T47D (cell line): ENCODE results near the gene NOTUM.
"Not testable (repeated sequence)": the region's sequence is repeated elsewhere in the genome, so short reads cannot be mapped to it uniquely, and the experiment has no call there.

ENCODE experiments used
- DNase-seq, 2 experiments: peaks; one replicate each; pipeline versions ENCODE4 v3.0.0 to v3.0.0-alpha.2; 2011 to 2012; ENCODE audit warnings: low read depth in 1 of 2, low spot score in 1 of 2
- JUND ChIP-seq: IDR thresholded peaks from 2 replicates; pipeline ENCODE4 v1.6.1; 2012; ENCODE audit warnings: low read depth
- in situ Hi-C: cut with HindIII; loops from 2 replicates; pipeline ENCODE4 v1.10.0; 2016; ENCODE audit warnings: low sequenced_read_pairs, low pct_unique_long_range_greater_than_20kb

The NOTUM gene

DNA sequence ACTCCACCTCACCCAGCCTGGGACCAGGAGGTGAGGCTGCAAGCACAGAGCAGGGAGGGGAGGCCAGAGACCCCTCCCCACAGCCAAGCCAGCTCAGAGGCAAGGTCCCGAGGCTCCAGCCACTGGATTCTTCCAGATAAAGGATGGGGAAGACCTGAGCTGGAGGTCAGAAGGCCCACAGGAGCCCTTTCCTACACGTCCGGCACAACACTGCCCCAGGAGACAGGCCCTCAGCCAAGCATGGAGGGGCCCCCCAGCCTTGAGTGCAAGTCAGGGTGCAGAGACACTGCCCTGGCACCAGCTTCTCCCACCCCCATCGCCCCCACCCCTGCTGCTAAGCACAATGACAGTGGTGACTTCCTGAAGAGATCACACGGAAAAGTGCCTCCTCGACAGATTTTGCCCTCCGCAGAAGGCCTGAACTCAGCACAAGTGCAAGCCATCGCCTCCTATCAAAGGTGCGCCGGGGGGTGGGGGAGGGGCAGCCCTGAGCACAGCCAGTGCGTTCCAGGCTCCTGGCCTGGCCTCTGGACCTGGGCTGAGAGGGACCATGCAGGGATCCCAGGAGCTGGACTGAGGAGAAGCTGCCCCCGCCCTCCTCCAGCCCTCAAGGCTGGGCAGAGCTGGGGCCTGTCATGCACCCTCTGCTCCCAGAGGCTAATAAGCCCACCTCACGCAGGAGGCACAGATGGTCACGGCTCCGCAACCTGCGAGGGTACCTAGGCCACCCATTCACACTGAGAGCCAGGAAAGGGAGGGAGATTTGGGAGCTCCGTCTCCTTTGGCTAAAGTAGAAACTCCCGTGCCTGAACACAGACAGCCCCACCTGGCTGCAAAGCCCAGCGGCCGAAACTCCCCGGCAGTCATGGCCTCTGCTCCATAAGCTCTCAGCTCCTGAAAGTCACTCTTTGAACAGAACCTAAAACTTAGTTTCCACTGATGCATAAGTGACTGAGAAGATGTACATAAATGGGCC is 36.1 kb downstream of the NOTUM start:
- in situ Hi-C loops: no loop called here
- DNase-seq: no peak
- TF ChIP-seq JUND: no peak

DNA sequence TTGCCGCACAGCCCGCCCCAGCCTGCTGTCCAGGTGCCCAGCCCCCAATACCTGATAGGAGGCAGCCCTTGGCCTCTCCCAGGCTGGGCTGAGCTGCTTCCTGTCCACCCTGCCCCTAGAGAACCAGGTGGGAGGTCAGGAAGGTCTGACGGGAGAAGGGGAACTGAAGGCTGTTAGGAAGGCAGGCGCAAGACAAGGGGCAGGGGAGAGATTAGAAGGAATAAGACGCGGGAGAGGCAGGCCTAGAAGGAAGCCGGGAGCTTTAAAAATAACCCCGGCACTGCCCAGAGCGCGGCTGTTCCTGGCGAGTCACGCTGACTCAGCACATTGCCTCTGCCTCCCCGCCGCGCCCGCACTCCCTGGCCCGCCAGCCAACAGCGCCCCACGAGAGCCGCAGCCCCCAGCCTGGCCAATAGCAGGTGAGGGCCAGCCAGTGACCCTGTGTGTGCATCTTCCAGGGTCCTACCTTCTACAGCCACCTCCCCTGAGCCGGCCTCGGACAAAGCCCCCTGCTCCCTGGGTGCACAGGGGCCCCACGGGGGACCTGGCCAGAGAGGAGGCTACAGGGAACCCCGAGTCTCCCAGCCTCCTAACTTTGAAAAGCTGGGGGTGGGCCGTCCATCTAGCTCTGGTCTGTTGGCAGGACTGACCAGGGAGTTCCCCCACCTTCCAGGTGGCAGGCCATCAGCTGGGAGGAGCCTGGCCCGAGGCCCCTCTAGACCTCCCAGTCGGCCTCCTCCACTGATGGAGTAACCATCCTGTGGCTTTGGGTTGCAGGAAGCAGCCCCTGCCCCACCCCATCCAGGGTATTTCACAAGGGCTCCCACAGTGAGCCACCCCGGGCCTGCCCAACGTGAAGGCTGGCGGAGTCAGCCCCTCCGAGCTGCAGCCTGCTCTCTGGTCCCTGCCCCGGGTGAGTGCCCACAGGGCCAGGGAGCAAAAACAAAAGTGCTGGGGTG is 37.4 kb downstream of the NOTUM start:
- in situ Hi-C loops: no loop called here
- DNase-seq: no peak
- TF ChIP-seq JUND: no peak

DNA sequence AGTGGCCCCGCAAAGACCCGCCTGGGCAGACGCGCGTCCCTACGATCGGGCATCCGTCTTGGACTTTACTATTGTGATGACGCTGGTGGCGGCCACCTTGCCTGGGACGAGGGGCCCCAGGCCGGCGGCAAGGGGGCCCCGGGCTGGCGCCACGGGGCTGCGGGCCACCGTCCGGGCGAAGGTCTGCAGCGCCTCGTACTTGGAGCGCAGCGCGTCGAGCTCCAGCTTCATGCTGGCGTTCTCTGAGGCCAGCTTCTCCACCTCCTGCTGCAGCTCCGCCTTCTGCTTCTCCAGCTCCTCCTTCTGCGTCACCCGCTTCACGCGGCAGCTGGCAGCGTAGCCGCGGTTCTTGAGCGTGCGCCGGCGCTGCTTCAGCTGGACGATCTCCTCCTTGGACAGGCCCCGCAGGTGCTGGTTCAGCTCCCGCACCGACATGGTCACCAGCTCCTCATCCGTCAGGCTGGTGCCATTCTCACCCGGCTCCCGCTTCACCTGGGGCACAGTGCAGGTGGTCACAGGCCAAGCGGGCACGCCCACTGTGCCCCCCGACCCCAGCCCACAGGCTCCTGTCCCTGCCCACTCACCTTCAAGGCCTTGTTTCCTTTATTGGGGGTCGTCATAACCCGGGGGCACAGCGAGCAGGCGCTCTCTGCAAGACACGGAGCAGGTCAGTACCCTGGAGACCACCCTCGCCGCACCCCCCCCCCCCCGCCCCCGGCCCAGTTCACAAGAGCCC is 38.3 kb downstream of the NOTUM start:
- no peak for TF ChIP-seq JUND
- no peak for DNase-seq
- in situ Hi-C loops: no loop called here

DNA sequence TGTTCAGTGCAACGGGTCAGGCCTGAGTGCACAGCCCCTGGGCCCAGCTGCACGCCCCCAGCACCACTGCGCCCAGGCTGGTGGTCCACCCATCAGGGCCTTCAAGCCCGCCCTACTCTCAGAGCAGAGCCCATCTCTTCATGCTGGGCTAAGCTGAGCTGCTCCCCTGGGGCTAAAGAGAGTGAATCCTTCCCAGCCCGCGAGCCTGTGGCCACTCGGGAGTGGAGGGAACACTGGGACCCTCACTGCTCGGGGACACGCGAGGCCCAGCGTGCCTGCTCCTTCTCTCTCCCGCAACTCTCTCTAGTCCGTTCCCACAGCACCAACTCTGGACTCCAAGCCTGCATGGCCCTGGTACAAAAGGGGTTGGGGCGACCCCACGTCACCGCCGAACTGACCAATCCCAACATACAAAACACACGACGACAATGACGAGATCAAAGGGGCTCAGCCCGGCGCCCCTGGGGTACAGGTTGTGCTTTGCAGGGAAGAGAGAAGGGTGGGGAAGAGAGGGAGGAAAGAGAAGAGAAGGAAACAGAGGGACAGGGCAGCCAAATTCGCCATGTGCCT is 38.9 kb downstream of the NOTUM start:
- no peak for TF ChIP-seq JUND
- DNase-seq: no peak
- in situ Hi-C loops: no loop called here

DNA sequence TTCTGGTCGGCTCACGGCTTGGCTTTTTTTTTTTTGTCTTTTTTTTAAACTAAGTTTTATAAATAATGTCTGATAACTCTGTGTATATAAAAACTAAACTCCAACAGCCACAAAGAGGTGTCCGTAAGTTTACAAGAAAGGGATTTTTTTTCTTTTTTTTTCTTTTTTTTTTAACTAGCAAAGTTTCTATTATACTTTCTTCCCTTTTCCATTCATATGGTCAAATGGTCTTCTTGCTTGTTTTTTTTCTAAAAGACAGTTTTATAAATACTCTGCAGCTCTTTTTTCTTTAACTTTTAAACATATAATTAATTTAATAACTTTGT is 39.5 kb downstream of the NOTUM start:
- in situ Hi-C loops: no loop called here
- no peak for TF ChIP-seq JUND
- no peak for DNase-seq

DNA sequence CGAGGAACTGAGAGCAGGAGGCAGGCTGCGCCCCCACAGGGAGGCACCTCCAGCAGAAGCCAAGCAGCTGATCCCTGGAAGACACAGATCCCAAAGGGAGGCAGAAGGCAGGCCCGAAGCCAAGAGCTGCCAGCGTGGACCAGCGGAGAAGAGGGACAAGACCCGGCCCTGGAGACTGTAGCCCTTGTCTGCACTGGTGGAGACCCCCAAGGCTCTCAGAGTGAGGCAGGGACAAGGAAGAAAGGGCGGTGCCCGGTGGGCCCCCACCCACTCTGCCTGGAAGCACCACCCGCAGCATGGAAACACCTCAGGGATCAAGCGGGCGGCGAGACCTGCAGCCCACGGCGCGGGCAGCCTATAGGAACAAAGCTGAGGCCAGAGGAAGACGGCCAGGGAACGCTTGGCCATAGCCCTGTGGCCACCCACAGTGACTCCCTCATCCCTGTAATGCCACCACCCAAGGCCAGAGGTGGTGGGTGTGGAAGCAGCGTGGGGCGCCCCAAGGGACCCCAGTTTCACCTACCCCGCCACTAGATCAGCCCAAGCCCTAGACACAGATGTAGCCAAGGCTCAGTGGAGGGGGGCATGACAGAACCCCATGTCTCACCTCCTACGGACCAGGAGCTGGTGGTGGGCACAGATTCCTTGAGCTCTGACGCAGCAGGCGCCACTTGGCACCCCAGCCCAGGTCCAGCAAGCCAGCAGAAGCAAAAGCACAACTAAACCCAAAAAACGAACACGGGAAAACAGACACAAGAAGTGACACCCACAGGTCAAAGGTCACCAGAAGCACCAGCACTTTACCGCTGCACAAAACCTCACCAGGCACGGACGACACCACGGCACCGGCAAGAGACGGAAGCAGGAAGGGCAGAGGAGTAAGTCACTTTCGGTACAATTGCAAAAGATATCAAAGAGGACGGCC is 40.1 kb downstream of the NOTUM start:
- TF ChIP-seq JUND: no peak
- no peak for DNase-seq
- in situ Hi-C loops: no loop called here

DNA sequence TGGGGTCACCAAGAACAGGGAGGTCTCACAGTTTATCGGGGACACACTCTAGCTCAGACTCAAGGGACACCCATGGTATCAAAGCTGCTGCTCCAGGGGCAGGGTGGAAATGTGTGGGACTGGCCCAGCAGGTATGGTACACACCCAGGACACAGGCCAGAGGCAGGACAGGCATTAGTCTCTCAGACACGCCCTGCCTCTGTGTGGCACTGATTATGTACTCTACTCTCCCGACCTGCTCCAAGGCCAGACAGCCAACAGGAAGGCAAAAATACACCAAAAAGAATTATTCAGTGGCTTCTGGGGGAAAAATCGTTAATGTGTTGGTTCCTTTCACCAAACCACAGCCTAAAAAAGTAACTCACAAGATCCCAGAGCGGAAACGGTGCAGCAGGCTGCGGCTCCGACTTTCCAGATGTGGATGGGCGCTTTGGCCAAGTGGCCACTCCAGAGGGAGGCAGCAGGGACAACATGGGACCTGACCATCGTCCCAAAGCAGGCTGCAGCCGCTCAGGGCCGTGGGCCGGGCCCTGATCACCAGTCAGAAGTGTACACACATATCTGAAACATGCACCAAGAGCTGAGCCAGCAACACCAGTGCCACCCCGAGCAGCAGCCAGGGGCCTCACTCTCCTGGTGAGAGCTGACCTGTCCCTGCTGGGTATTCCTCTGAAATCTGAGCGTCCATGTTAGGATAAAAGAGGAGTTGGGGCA is 42.0 kb downstream of the NOTUM start:
- no peak for TF ChIP-seq JUND
- DNase-seq: no peak
- in situ Hi-C loops: no loop called here

DNA sequence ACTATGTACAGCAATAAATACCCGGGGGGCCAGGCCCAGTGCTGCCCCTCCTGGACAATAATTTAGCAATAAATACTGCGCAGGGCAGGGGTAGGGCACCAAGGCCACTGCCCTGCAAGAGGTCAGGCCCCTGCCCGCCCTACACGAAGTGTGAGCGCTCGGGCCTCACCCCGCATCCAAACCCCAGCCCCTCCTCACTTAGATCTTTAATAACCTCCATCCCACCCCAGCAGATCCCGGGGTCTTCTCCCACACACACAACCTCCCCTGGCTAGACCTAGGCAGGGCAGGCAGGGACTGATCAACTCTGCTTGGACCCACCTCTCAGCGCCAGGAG is 42.7 kb downstream of the NOTUM start:
- in situ Hi-C loops: not testable (repeated sequence)

DNA sequence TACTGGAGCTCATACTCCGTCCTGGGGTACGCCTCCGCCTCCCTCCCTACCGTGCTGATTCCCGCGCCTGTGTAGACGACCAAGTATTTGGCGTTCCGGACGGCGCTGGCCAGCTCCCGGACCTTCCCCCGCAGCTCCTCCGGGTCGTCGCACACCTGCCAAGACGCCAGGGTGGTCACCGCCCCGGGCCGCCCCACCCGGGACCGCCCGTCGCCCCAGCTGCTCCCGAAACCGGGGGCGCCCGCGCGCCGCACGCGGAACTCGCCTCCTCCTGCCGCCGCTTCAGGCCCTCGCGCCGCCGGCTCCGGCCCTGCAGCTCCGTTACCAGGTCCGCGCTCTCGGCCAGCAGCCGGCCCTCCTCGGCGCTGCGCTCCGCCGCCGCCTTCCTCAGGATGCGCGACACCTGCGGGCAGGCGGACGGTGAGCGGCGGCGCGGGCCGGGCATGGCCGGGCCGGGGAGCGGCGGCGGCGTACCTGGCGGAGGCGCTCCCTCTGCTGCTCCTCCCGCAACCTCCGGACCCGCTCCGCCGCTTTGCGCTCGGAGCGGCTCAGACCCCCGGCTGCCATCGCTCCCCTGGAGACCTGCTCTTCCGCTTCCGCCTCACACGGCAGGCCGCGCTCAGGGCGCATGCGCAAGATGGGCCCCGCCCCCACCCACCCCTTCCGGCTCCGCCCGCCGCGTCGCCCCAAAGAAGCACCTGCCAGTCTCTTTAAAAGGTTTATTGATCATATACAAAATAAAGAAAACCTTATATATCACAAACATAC is 43.2 kb downstream of the NOTUM start, which contains the start of gene SIRT7:
TSS of gene SIRT7 (minus strand) at position 612 of the 768 bp plus-strand sequence. CDS start at position 567, 45 bp downstream.
- in situ Hi-C loops: no loop called here
- no peak for TF ChIP-seq JUND

More for the DNA sequence above, 42.7 kb downstream of the NOTUM start:
- DNase-seq: not testable (repeated sequence)

More for the DNA sequence above, 43.2 kb downstream of the NOTUM start, which contains the start of gene SIRT7:
- peak; percentile 86 to 100 for DNase-seq
